Endothelial cell of umbilical vein (primary cell): ENCODE results near the gene SORT1. TPM values are rescaled to one million over a fixed set of nuclear protein-coding genes. Genes with fewer than 3 reads are reported as not detected.

ENCODE experiments used
- BruUV-seq: library from RNA; stranded (reverse); fragments of 400-500 nt; replicated peaks from 2 replicates; lab custom pipeline; 2021; lab: Mats Ljungman, UMichigan
- CTCF ChIA-PET: fragments of 300-600, 350-600 bp; sonication (Branson Sonifier 250); formaldehyde crosslinking; loops from one replicate; lab custom pipeline; 2021; ENCODE audit warnings: antibody characterized with exemption, inconsistent platforms; lab: Charles Lee
- POLR2A ChIA-PET: fragments of 300-600, 350-600 bp; sonication (Branson Sonifier 250); formaldehyde crosslinking; loops from one replicate; lab custom pipeline; 2021; ENCODE audit warnings: antibody characterized with exemption, inconsistent platforms; lab: Charles Lee
- DNase-seq: peaks from one replicate; pipeline ENCODE4 v3.0.0-alpha.2; 2011; ENCODE audit warnings: low read depth, low spot score
- FAIRE-seq: peaks from 2 replicates; lab custom pipeline; 2011; peaks lifted over from hg19 to GRCh38; lab: Jason Lieb, UNC
- H2AFZ ChIP-seq: 2 replicates; pipeline ENCODE4 v1.6.0; 2012; ENCODE audit warnings: low read depth, low read length, control low read depth, inconsistent platforms
- H3K27ac ChIP-seq: 2 replicates; pipeline ENCODE4 v1.5.1; 2011; ENCODE audit warnings: low read depth, mild to moderate bottlenecking, control low read depth, low read length, moderate library complexity; ENCODE audit not compliant: insufficient read depth
- H3K27me3 ChIP-seq, 2 experiments: 2 replicates each; pipeline versions ENCODE4 v1.6.0 to v1.6.1; 2011; ENCODE audit warnings: low read length in 2 of 2, mixed read lengths in 1 of 2; ENCODE audit not compliant: control insufficient read depth in 2 of 2, insufficient read depth in 2 of 2
- H3K36me3 ChIP-seq, 2 experiments: 2 replicates in 1 of 2; 3 replicates in 1 of 2; pipeline ENCODE4 v1.5.1; 2011; ENCODE audit warnings: low read length in 2 of 2, mild to moderate bottlenecking in 1 of 2, moderate library complexity in 1 of 2; ENCODE audit not compliant: control insufficient read depth in 2 of 2, insufficient read depth in 2 of 2; ENCODE audit errors: extremely low read depth in 1 of 2
- H3K4me1 ChIP-seq: 3 replicates; pipeline ENCODE4 v1.5.1; 2011; ENCODE audit warnings: mild to moderate bottlenecking, low read length; ENCODE audit not compliant: control insufficient read depth, insufficient read depth; ENCODE audit errors: extremely low read depth
- H3K4me2 ChIP-seq: 2 replicates; pipeline ENCODE4 v1.6.1; 2011; ENCODE audit warnings: low read length, control low read depth, mixed read lengths; ENCODE audit not compliant: insufficient read depth
- H3K4me3 ChIP-seq, 3 experiments: fragments of 200-600 bp in 1 of 3; sonication (generic), shearing (Covaris generic) in 1 of 3; replicated peaks in 1 of 3; 2 replicates each; pipeline ENCODE4 v1.5.1; 2011 to 2016; ENCODE audit warnings: control low read depth in 3 of 3, low read length in 3 of 3, mild to moderate bottlenecking in 2 of 3, inconsistent platforms in 1 of 3, low read depth in 1 of 3, moderate library complexity in 1 of 3; ENCODE audit not compliant: insufficient read depth in 1 of 3
- H3K79me2 ChIP-seq: 2 replicates; pipeline ENCODE4 v1.6.0; 2012; ENCODE audit warnings: low read length, inconsistent platforms; ENCODE audit not compliant: control insufficient read depth, insufficient read depth
- H3K9ac ChIP-seq: replicated peaks from 2 replicates; pipeline ENCODE3; 2011; ENCODE audit warnings: low read length, control low read depth; ENCODE audit not compliant: insufficient read depth; ENCODE audit errors: extremely low read depth
- H3K9me1 ChIP-seq: replicated peaks from 3 replicates; pipeline ENCODE4 v1.6.0; 2011; ENCODE audit warnings: mild to moderate bottlenecking, low read length; ENCODE audit not compliant: control insufficient read depth, insufficient read depth; ENCODE audit errors: extremely low read depth
- H3K9me3 ChIP-seq: replicated peaks from 2 replicates; pipeline ENCODE4 v1.5.1; 2012; ENCODE audit warnings: low read length, inconsistent platforms; ENCODE audit not compliant: control insufficient read depth, insufficient read depth
- H4K20me1 ChIP-seq: replicated peaks from 2 replicates; pipeline ENCODE3; 2011; ENCODE audit warnings: mild to moderate bottlenecking, low read length; ENCODE audit not compliant: control insufficient read depth, insufficient read depth; ENCODE audit errors: extremely low read depth
- CTCF ChIP-seq, 2 donors: IDR thresholded peaks; 1 replicate in 1 of 2; 2 replicates in 1 of 2; pipeline ENCODE4 v1.5.1; 2011; ENCODE audit warnings: low read length in 2 of 2, mild to moderate bottlenecking in 2 of 2, moderate library complexity in 2 of 2, control low read depth in 1 of 2, inconsistent platforms in 1 of 2, low read depth in 1 of 2; ENCODE audit not compliant: insufficient read depth in 1 of 2; ENCODE audit errors: extremely low read depth in 1 of 2
- EZH2 ChIP-seq: IDR thresholded peaks from 2 replicates; pipeline ENCODE4 v1.6.1; 2012; ENCODE audit warnings: borderline replicate concordance, low read depth, mild to moderate bottlenecking, moderate library complexity, low read length, inconsistent platforms; ENCODE audit not compliant: severe bottlenecking
- FOS ChIP-seq: IDR thresholded peaks from 2 replicates; pipeline ENCODE4 v1.6.1; 2011; ENCODE audit warnings: mild to moderate bottlenecking, low read length, moderate library complexity, borderline replicate concordance; ENCODE audit not compliant: insufficient read depth
- GATA2 ChIP-seq: IDR thresholded peaks from 2 replicates; pipeline ENCODE4 v1.7.0; 2011; ENCODE audit warnings: low read depth, mild to moderate bottlenecking, moderate library complexity, mixed read lengths, low read length; ENCODE audit not compliant: insufficient read length, insufficient read depth
- JUN ChIP-seq: IDR thresholded peaks from 2 replicates; pipeline ENCODE4 v1.6.1; 2011; ENCODE audit warnings: borderline replicate concordance, low read depth; ENCODE audit not compliant: insufficient read length, insufficient read depth
- MAX ChIP-seq: IDR thresholded peaks from 2 replicates; pipeline ENCODE4 v1.6.1; 2011; ENCODE audit not compliant: insufficient read depth, insufficient read length
- MYC ChIP-seq: IDR thresholded peaks from one replicate; pipeline ENCODE4 v1.6.1; 2011; ENCODE audit warnings: mild to moderate bottlenecking, low read depth, low read length
- POLR2A ChIP-seq: IDR thresholded peaks from 2 replicates; pipeline ENCODE4 v1.6.1; 2012; ENCODE audit warnings: low read depth, mild to moderate bottlenecking, control low read depth, low read length
- POLR2AphosphoS5 ChIP-seq: IDR thresholded peaks from 2 replicates; pipeline ENCODE4 v1.6.1; 2012; ENCODE audit warnings: low read depth, mild to moderate bottlenecking, control low read depth, low read length, moderate library complexity; ENCODE audit not compliant: insufficient read depth
- dilution Hi-C: fragments of 300-500 bp; cut with MboI; formaldehyde crosslinking; loops from one replicate; pipeline ENCODE4 v1.15.0; 2019; ENCODE audit warnings: low sequenced_read_pairs; ENCODE audit not compliant: extremely low pct_ligation_motif_present
- intact Hi-C: fragments of 100-400 bp; cut with micrococcal nuclease; formaldehyde crosslinking; loops from one replicate; pipeline ENCODE4 v1.10.0; 2022
- polyA plus RNA-seq, 4 experiments: library from polyadenylated mRNA; depleted of rRNA in 3 of 4; stranded (reverse) in 3 of 4; unstranded in 1 of 4; fragments of >200 nt; gene quantifications; 2 replicates each; pipeline versions ENCODE4 v1.2.1 to v1.2.3, GENCODE V29; 2011 to 2012; ENCODE audit warnings: missing spikeins in 1 of 4
- total RNA-seq: library from RNA; stranded (reverse); gene quantifications from 2 replicates; pipeline ENCODE4 v1.2.3, GENCODE V29; 2021

The SORT1 gene
- total and polyA plus RNA-seq, 2 donors (not counting 3 experiments of a cell fraction or from before 2014, with no cell fraction given) = 6.8 to 17.8 TPM

GRCh38 chr1:109361649-109362048, 36.1 kb downstream of the SORT1 start:
- no peaks in the 10 kb centered on the region for H3K79me2 ChIP-seq
- DNase-seq = no peak
- H3K27ac ChIP-seq = no peak overlapping the region
- H3K9me1 ChIP-seq = no peaks in the 10 kb centered on the region
- no peaks in the 10 kb centered on the region for H3K36me3 ChIP-seq
- no peak for FAIRE-seq
- no peak overlapping the region for H3K9ac ChIP-seq
- no peaks in the 10 kb centered on the region for H3K4me1 ChIP-seq
- no peak overlapping the region for H2AFZ ChIP-seq
- BruUV-seq = no TSS peak
- H3K4me2 ChIP-seq = no peak overlapping the region
- H3K9me3 ChIP-seq = no peaks in the 10 kb centered on the region
- peaks cover 4 to 13% of the 10 kb centered on the region in 2 experiments for H3K27me3 ChIP-seq
- ChIA-PET CTCF (interaction anchor here (0.9 to 1.5 kb wide), 2 partner anchors 9 to 10 kb away, joined by 3 to 4 read pairs; no protein-coding TSS in a partner anchor), POLR2A (no interaction called here)
- no peak overlapping the region for H3K4me3 ChIP-seq
- no peak for TF ChIP-seq CTCF (IDR thresholded peaks at IDR 0.05; ENCODE audit: extremely low read depth in 1 of 2, insufficient read depth in 1 of 2, low read depth in 1 of 2, low read length in 2 of 2)
- no peak for TF ChIP-seq FOS
- TF ChIP-seq MAX = no peak
- TF ChIP-seq MYC = no peak
- TF ChIP-seq JUN = no peak
- TF ChIP-seq POLR2A = no peak
- no peak for TF ChIP-seq GATA2
- TF ChIP-seq EZH2 = no peak
- no peak for TF ChIP-seq POLR2AphosphoS5
- dilution Hi-C loops = no loop called here
- intact Hi-C loops = no loop called here
- H4K20me1 ChIP-seq = no peaks in the 10 kb centered on the region
